Adipose tissue (tissue), 3 donors: ENCODE data around the gene LRRC8D. TPM values are rescaled to one million over a fixed set of nuclear protein-coding genes. Genes with fewer than 3 reads are reported as not detected.

Experiments
- H3K27ac ChIP-seq: one replicate; pipeline ENCODE4 v1.5.1; 2013; ENCODE audit warnings: low read depth, low read length
- WGBS, 3 donors: extraction: QIAGEN DNeasy Blood & Tissue Kit; methylation state at CpG; one replicate each; pipeline ENCODE4 v1.1.7; 2013; 5-methylcytosine and 5-hydroxymethylcytosine counted together
- polyA plus RNA-seq, 3 donors: library from polyadenylated mRNA; stranded (reverse); fragments of 200-250 nt; gene quantifications; one replicate each; pipeline ENCODE4 v1.2.3, GENCODE V29; 2013
- donor health status: healthy with polysubstance abuse.
- donor health status: Bipolar disorder and iron deficiency.
- donor health status: healthy.

LRRC8D gene
- polyA plus RNA-seq, 3 donors: 2.5 to 6.3 (median 3.8) TPM

GRCh38 chr1:89939693-89940438 is 119.0 kb downstream of the LRRC8D start:
- WGBS, 3 donors: 93% methylated on average over 9 of the region's 9 CpGs
- H3K27ac ChIP-seq: no peak overlapping the region

- H3K27ac ChIP-seq: no peak overlapping the region
- 81 to 90% (median 83%) methylated on average over 6 of the region's 6 CpGs for WGBS, 3 donors
Measured at GRCh38 chr1:89941110-89941766, 120.4 kb downstream of the LRRC8D start.

- H3K27ac ChIP-seq: no peak overlapping the region
- WGBS, 3 donors: 80 to 95% (median 87%) methylated on average over 2 of the region's 2 CpGs
Measured at GRCh38 chr1:89942014-89942413, 121.2 kb downstream of the LRRC8D start.

- WGBS, 3 donors: 76 to 80% (median 78%) methylated on average over 8 of the region's 8 CpGs
- H3K27ac ChIP-seq: no peak overlapping the region
Measured at GRCh38 chr1:89942825-89943658, 122.2 kb downstream of the LRRC8D start.

- WGBS, 3 donors: 77 to 86% (median 77%) methylated on average over 5 of the region's 5 CpGs
- no peak overlapping the region for H3K27ac ChIP-seq
Measured at GRCh38 chr1:89943846-89944781, 123.3 kb downstream of the LRRC8D start.

GRCh38 chr1:89945852-89946476 is 125.1 kb downstream of the LRRC8D start:
- WGBS, 3 donors: 90 to 91% (median 91%) methylated on average over 5 of the region's 5 CpGs
- no peak overlapping the region for H3K27ac ChIP-seq

GRCh38 chr1:89946532-89946931 is 125.7 kb downstream of the LRRC8D start:
- no peak overlapping the region for H3K27ac ChIP-seq
- 25 to 36% (median 32%) methylated on average over 1 of the region's 1 CpG for WGBS, 3 donors

GRCh38 chr1:89948722-89949345 is 128.0 kb downstream of the LRRC8D start:
- no peak overlapping the region for H3K27ac ChIP-seq
- 86 to 91% (median 90%) methylated on average over 6 of the region's 6 CpGs for WGBS, 3 donors

GRCh38 chr1:89949991-89950624 is 129.3 kb downstream of the LRRC8D start:
- 14 to 27% (median 20%) methylated on average over 1 of the region's 1 CpG for WGBS, 3 donors

GRCh38 chr1:89950703-89951102 is 129.9 kb downstream of the LRRC8D start:
- H3K27ac ChIP-seq: no peak overlapping the region
- WGBS, 3 donors: 93 to 97% (median 95%) methylated on average over 2 of the region's 2 CpGs

More at GRCh38 chr1:89949991-89950624, 129.3 kb downstream of the LRRC8D start:
- H3K27ac ChIP-seq: no peak overlapping the region

- 90 to 91% (median 90%) methylated on average over 5 of the region's 5 CpGs for WGBS, 3 donors
Measured at GRCh38 chr1:89951766-89952604, 131.2 kb downstream of the LRRC8D start.

GRCh38 chr1:89952605-89953130 is 131.8 kb downstream of the LRRC8D start:
- WGBS, 3 donors: 91 to 100% (median 93%) methylated on average over 2 of the region's 2 CpGs
- no peak overlapping the region for H3K27ac ChIP-seq

More at GRCh38 chr1:89951766-89952604, 131.2 kb downstream of the LRRC8D start:
- no peak overlapping the region for H3K27ac ChIP-seq

GRCh38 chr1:89953131-89953626 is 132.3 kb downstream of the LRRC8D start:
- no peak overlapping the region for H3K27ac ChIP-seq
- WGBS, 3 donors: 40 to 60% (median 40%) methylated on average over 1 of the region's 1 CpG

- WGBS, 3 donors: 96 to 100% (median 98%) methylated on average over 1 of the region's 1 CpG
- H3K27ac ChIP-seq: no peak overlapping the region
Measured at GRCh38 chr1:89953929-89954328, 133.1 kb downstream of the LRRC8D start.

- 90 to 95% (median 94%) methylated on average over 1 of the region's 1 CpG for WGBS, 3 donors
- H3K27ac ChIP-seq: no peak overlapping the region
Measured at GRCh38 chr1:89954401-89954800, 133.6 kb downstream of the LRRC8D start.
